ACC112 (cell line): ENCODE results near the gene BAD.
A peak's percentile ranks its signal among the peaks of the same experiment; 100 is the strongest.

ENCODE experiments used
- H2AFZ ChIP-seq: fragments of 200-600 bp; sonication (generic); one replicate; pipeline ENCODE4 v1.6.0; 2017; ENCODE audit warnings: antibody characterized with exemption, low read length; ENCODE audit not compliant: unreplicated experiment
- H3K27ac ChIP-seq: fragments of 200-600 bp; sonication (generic); 2 replicates; pipeline ENCODE4 v1.5.1; 2014; ENCODE audit warnings: low read depth, mild to moderate bottlenecking, antibody characterized with exemption, low read length, moderate library complexity
- H3K27me3 ChIP-seq: fragments of 200-600 bp; sonication (generic); 2 replicates; pipeline ENCODE4 v1.6.1; 2014; ENCODE audit warnings: mild to moderate bottlenecking, antibody characterized with exemption, low read length, moderate library complexity, mixed read lengths; ENCODE audit not compliant: insufficient read depth
- H3K36me3 ChIP-seq: fragments of 200-600 bp; sonication (generic); 2 replicates; pipeline ENCODE4 v1.6.1; 2016; ENCODE audit warnings: mild to moderate bottlenecking, antibody characterized with exemption, low read length, moderate library complexity, mixed read lengths; ENCODE audit not compliant: insufficient read depth
- H3K4me1 ChIP-seq: fragments of 200-600 bp; sonication (generic); one replicate; pipeline ENCODE4 v1.6.1; 2016; ENCODE audit warnings: low read length, mixed read lengths; ENCODE audit not compliant: insufficient read depth, unreplicated experiment, control insufficient read depth
- H3K4me3 ChIP-seq: fragments of 200-600 bp; sonication (generic); 2 replicates; pipeline ENCODE4 v1.5.1; 2014; ENCODE audit warnings: mild to moderate bottlenecking, low read depth, low read length
- H3K79me2 ChIP-seq: fragments of 200-600 bp; sonication (generic); one replicate; pipeline ENCODE4 v1.6.0; 2016; ENCODE audit warnings: low read length; ENCODE audit not compliant: control insufficient read depth, unreplicated experiment, insufficient read depth

Gene BAD

GRCh38 chr11:64239662-64240434 lies 44.6 kb downstream of the BAD start:
- Histone ChIP-seq H3K4me1 (peaks cover 32% of the 10 kb centered on the region), H3K27me3 (no peaks in the 10 kb centered on the region), H3K79me2 (peaks cover 32% of the 10 kb centered on the region), H3K27ac (peak overlapping the region; percentile 88), H3K36me3 (no peaks in the 10 kb centered on the region), H2AFZ (no peak overlapping the region), H3K4me3 (peak overlapping the region; percentile 84)

- no peak overlapping the region for H3K4me3 ChIP-seq
These were observed 45.5 kb downstream of the BAD start for GRCh38 chr11:64238999-64239398.

DNA sequence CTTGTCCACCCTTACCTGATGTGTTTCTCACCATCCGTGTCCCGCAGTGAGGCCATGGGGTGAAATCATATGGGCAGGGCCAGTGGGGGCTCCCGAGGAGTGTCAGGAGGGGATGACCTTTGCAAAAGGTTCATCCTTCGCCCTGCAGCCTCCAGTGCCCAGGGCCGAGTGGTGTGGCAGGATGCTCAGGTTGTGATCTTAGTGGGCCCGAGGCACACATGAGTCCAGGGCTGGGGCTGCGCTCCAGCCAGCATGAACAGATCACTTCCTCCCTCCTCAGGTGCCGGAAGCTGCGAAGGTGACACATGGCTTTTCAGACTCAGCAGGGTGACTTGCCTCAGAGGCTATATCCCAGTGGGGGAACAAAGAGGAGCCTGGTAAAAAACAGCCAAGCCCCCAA lies 46.4 kb downstream of the BAD start:
- H2AFZ ChIP-seq, result no peak overlapping the region
- H3K4me1 ChIP-seq, result peaks cover 21% of the 10 kb centered on the region
- no peaks in the 10 kb centered on the region for H3K27me3 ChIP-seq
- no peak overlapping the region for H3K27ac ChIP-seq
- H3K36me3 ChIP-seq, result no peaks in the 10 kb centered on the region
- peaks cover 19% of the 10 kb centered on the region for H3K79me2 ChIP-seq
- no peak overlapping the region for H3K4me3 ChIP-seq

More at GRCh38 chr11:64238999-64239398, 45.5 kb downstream of the BAD start:
- H3K4me1 ChIP-seq, result peaks cover 26% of the 10 kb centered on the region
- no peak overlapping the region for H3K27ac ChIP-seq
- H2AFZ ChIP-seq, result no peak overlapping the region
- H3K27me3 ChIP-seq, result no peaks in the 10 kb centered on the region
- H3K79me2 ChIP-seq, result peaks cover 24% of the 10 kb centered on the region
- H3K36me3 ChIP-seq, result no peaks in the 10 kb centered on the region

GRCh38 chr11:64237484-64237951 lies 46.9 kb downstream of the BAD start:
- H3K4me3 ChIP-seq, result no peak overlapping the region
- peaks cover 17% of the 10 kb centered on the region for H3K79me2 ChIP-seq
- no peaks in the 10 kb centered on the region for H3K36me3 ChIP-seq
- H3K27me3 ChIP-seq, result no peaks in the 10 kb centered on the region
- H3K4me1 ChIP-seq, result peaks cover 15% of the 10 kb centered on the region
- no peak overlapping the region for H2AFZ ChIP-seq
- no peak overlapping the region for H3K27ac ChIP-seq

DNA sequence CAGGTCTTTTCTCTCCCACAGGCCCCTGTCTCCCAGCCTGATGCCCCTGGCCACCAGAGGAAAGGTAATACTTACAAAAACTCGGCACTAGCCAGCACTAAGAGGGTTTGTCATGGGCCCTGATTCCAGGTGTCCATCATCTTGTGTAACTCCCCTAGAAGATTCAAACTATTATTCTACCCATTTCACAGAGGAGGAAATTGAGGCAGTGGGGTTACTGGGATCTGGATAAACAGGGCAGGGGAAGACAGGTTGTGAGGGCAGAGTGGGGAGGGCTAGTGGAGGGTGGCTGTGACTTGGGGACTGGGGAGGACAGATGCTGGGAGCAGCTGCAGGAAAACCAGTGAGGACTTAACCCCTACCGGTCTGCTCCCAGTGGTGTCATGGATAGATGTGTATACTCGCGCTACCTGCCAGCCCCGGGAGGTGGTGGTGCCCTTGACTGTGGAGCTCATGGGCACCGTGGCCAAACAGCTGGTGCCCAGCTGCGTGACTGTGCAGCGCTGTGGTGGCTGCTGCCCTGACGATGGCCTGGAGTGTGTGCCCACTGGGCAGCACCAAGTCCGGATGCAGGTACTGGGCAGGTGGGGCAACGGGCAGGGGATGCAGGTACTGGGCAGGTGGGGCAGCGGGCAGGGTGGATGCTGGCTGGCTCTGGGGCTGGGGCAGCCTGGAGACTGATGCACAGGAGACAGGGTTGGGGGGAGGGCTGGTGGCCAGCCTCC lies 48.9 kb downstream of the BAD start:
- no peak overlapping the region for H2AFZ ChIP-seq
- H3K79me2 ChIP-seq, result peaks cover 11% of the 10 kb centered on the region
- H3K27ac ChIP-seq, result no peak overlapping the region
- peaks cover 11% of the 10 kb centered on the region for H3K4me1 ChIP-seq
- no peaks in the 10 kb centered on the region for H3K27me3 ChIP-seq
- H3K4me3 ChIP-seq, result peak overlapping the region; percentile 84
- H3K36me3 ChIP-seq, result no peaks in the 10 kb centered on the region

DNA sequence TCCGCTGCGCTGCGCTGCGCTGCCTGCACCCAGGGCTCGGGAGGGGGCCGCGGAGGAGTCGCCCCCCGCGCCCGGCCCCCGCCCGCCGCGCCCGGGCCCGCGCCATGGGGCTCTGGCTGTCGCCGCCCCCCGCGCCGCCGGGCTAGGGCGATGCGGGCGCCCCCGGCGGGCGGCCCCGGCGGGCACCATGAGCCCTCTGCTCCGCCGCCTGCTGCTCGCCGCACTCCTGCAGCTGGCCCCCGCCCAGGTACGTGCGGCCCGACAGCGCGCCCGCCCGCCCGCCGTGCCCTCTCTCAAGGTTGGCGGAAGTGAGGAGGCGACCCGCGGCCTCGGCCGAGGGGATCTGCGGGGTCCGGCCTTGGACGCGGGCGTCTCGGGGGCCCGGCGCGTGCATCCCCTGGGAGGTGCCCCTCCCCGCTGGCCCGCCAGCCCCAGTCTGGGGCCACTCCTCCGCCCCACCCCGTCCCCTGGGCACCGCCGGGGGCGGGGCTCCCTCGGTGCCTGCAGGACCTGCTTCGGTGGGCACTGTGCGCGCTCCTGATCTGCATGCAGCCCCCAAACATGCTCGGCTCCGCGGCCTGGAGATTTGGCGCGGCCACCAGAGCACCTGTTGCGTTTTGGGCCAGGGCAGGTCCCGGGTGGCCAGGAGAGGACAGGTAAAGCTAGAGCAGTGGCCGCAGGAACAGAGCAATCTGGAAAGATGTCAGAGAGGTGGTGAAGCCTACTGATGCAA lies 49.7 kb downstream of the BAD start:
- Histone ChIP-seq H3K27ac (no peak overlapping the region), H2AFZ (no peak overlapping the region), H3K27me3 (no peaks in the 10 kb centered on the region), H3K79me2 (peaks cover 11% of the 10 kb centered on the region), H3K4me3 (peak overlapping the region; percentile 84), H3K4me1 (peaks cover 4% of the 10 kb centered on the region), H3K36me3 (no peaks in the 10 kb centered on the region)

GRCh38 chr11:64233913-64234586 lies 50.4 kb downstream of the BAD start, which contains the start of gene VEGFB:
Gene VEGFB, plus strand, starts transcription at chr11:64234584. Its CDS starts 250 bp downstream, at chr11:64234834.
- Histone ChIP-seq H3K4me1 (peaks cover 4% of the 10 kb centered on the region), H3K36me3 (no peaks in the 10 kb centered on the region), H3K27me3 (no peaks in the 10 kb centered on the region), H3K4me3 (peak within 1 kb of the TSS; percentile 88), H3K27ac (no peak within 1 kb of the TSS), H2AFZ (no peak within 1 kb of the TSS), H3K79me2 (peaks cover 11% of the 10 kb centered on the region)

- peaks cover 4% of the 10 kb centered on the region for H3K4me1 ChIP-seq
- no peak overlapping the region for H3K27ac ChIP-seq
- H3K36me3 ChIP-seq, result no peaks in the 10 kb centered on the region
These were observed 51.5 kb downstream of the BAD start for GRCh38 chr11:64232967-64233315.

GRCh38 chr11:64232182-64232966 lies 52.1 kb downstream of the BAD start:
- Histone ChIP-seq H3K4me1 (peaks cover 7% of the 10 kb centered on the region), H3K79me2 (peaks cover 13% of the 10 kb centered on the region), H3K4me3 (no peak overlapping the region), H3K36me3 (no peaks in the 10 kb centered on the region), H3K27me3 (no peaks in the 10 kb centered on the region), H3K27ac (no peak overlapping the region), H2AFZ (no peak overlapping the region)

More at GRCh38 chr11:64232967-64233315, 51.5 kb downstream of the BAD start:
- H3K27me3 ChIP-seq, result no peaks in the 10 kb centered on the region
- H3K79me2 ChIP-seq, result peaks cover 11% of the 10 kb centered on the region
- H2AFZ ChIP-seq, result no peak overlapping the region
- no peak overlapping the region for H3K4me3 ChIP-seq
